ENCODE measurements around the gene EIPR1.

GRCh38 chr2:3414133-3414860 lies 36.7 kb upstream of the EIPR1 start:
- TF ChIP-seq RARB (CRISPR knock-in tag; IDR thresholded peaks at IDR 0.05) (no peak), TOX (CRISPR knock-in tag; IDR thresholded peaks at IDR 0.05; ENCODE audit: borderline replicate concordance) (no peak), TSHZ2 (CRISPR knock-in tag; IDR thresholded peaks at IDR 0.05) (no peak), CSRNP3 (CRISPR knock-in tag; IDR thresholded peaks at IDR 0.05) (no peak), ZFP30 (CRISPR knock-in tag; IDR thresholded peaks at IDR 0.05) (no peak), CREB5 (CRISPR knock-in tag; IDR thresholded peaks at IDR 0.05; ENCODE audit: low read depth) (no peak), ZC3H10 (CRISPR knock-in tag; IDR thresholded peaks at IDR 0.05) (no peak), TCF4 (CRISPR knock-in tag; IDR thresholded peaks at IDR 0.05; ENCODE audit: borderline replicate concordance) (no peak), ARNTL (CRISPR knock-in tag; IDR thresholded peaks at IDR 0.05; ENCODE audit: borderline replicate concordance, low read depth) (no peak), ZNF565 (CRISPR knock-in tag; conservative IDR thresholded peaks at IDR 0.05; ENCODE audit: low read depth) (no peak), PATZ1 (CRISPR knock-in tag; IDR thresholded peaks at IDR 0.05; ENCODE audit: borderline replicate concordance) (no peak), GLIS3 (CRISPR knock-in tag; IDR thresholded peaks at IDR 0.05) (no peak), SNAI2 (CRISPR knock-in tag; IDR thresholded peaks at IDR 0.05) (no peak)
